GM12878 (cell line): ENCODE results near the gene HMGCR. TPM values are rescaled to one million over a fixed set of nuclear protein-coding genes. Genes with fewer than 3 reads are reported as not detected.
"Not testable (repeated sequence)": the region's sequence is repeated elsewhere in the genome, so short reads cannot be mapped to it uniquely, and the experiment has no call there.

Experiments used
- ATAC-seq: fragments of 200-7000 bp; cut with Tn5 transposase; 3 replicates; pipeline ENCODE4 v1.9.1; 2020; ENCODE audit warnings: mild to moderate bottlenecking, moderate library complexity
- BruUV-seq: library from RNA; stranded (reverse); fragments of 400-500 nt; replicated peaks from 2 replicates; lab custom pipeline; 2021; lab: Mats Ljungman, UMichigan
- CTCF ChIA-PET: fragments of 300-600 bp; sonication (Branson Sonifier 250); formaldehyde crosslinking; extraction: SDS; loops from one replicate; lab custom pipeline; 2021; ENCODE audit warnings: inconsistent platforms; lab: Yijun Ruan, JAX
- POLR2A ChIA-PET: fragments of 350-600 bp; formaldehyde crosslinking; extraction: SDS; loops from one replicate; lab custom pipeline; 2021; ENCODE audit warnings: inconsistent platforms; lab: Charles Lee
- RAD21 ChIA-PET: fragments of 300-600 bp; sonication (Branson Sonifier 250); formaldehyde crosslinking; loops from one replicate; lab custom pipeline; 2023; ENCODE audit warnings: antibody characterized with exemption; ENCODE audit not compliant: unreplicated experiment; lab: Charles Lee
- SMC1A ChIA-PET: fragments of 300-600 bp; sonication (Branson Sonifier 250); formaldehyde crosslinking; loops from one replicate; lab custom pipeline; 2023; ENCODE audit not compliant: unreplicated experiment, uncharacterized antibody; lab: Charles Lee
- DNase-seq: peaks from one replicate; pipeline ENCODE4 v3.0.0-alpha.2; 2011; ENCODE audit warnings: low read depth, low spot score
- FAIRE-seq: peaks from 3 replicates; lab custom pipeline; 2011; peaks lifted over from hg19 to GRCh38; lab: Jason Lieb, UNC
- H2AFZ ChIP-seq: 2 replicates; pipeline ENCODE4 v1.6.0; 2011; ENCODE audit warnings: low read depth, low read length, control low read depth; ENCODE audit not compliant: control insufficient read depth
- H3K27ac ChIP-seq: 2 replicates; pipeline ENCODE4 v1.5.1; 2011; ENCODE audit warnings: control low read depth; ENCODE audit not compliant: control insufficient read depth, insufficient read depth
- H3K27me3 ChIP-seq, 2 experiments: replicated peaks in 1 of 2; 2 replicates each; pipeline versions ENCODE4 v1.6.0 to v1.6.1; 2011; ENCODE audit warnings: low read length in 1 of 2; ENCODE audit not compliant: control insufficient read depth in 2 of 2, insufficient read depth in 2 of 2
- H3K36me3 ChIP-seq, 2 experiments: 2 replicates each; pipeline ENCODE4 v1.5.1; 2011; ENCODE audit warnings: low read length in 1 of 2; ENCODE audit not compliant: control insufficient read depth in 2 of 2, insufficient read depth in 2 of 2
- H3K4me1 ChIP-seq: 2 replicates; pipeline ENCODE4 v1.6.1; 2011; ENCODE audit warnings: mild to moderate bottlenecking, low read length, moderate library complexity, mixed read lengths; ENCODE audit not compliant: control insufficient read depth, insufficient read depth
- H3K4me2 ChIP-seq: 2 replicates; pipeline ENCODE4 v1.6.0; 2011; ENCODE audit warnings: control low read depth; ENCODE audit not compliant: control insufficient read depth, insufficient read depth
- H3K4me3 ChIP-seq: fragments of 200-600 bp; sonication (generic); 2 replicates; pipeline ENCODE4 v1.5.1; 2016
- H3K79me2 ChIP-seq: 2 replicates; pipeline ENCODE4 v1.6.0; 2011; ENCODE audit warnings: low read length; ENCODE audit not compliant: control insufficient read depth, insufficient read depth
- H3K9ac ChIP-seq: 2 replicates; pipeline ENCODE4 v1.8.0; 2011; ENCODE audit warnings: low read length, control low read depth, mixed read lengths; ENCODE audit not compliant: control insufficient read depth, insufficient read depth
- H3K9me3 ChIP-seq: replicated peaks from 3 replicates; pipeline ENCODE4 v1.5.1; 2011; ENCODE audit warnings: mild to moderate bottlenecking, low read length; ENCODE audit not compliant: control insufficient read depth, insufficient read depth
- H4K20me1 ChIP-seq: 2 replicates; pipeline ENCODE4 v1.6.0; 2011; ENCODE audit not compliant: control insufficient read depth, insufficient read depth
- ASH2L ChIP-seq: fragments of 300-600, 200-600 bp; sonication (generic); IDR thresholded peaks from 2 replicates; pipeline ENCODE4 v1.6.1; 2017; ENCODE audit warnings: low read depth, mild to moderate bottlenecking, borderline replicate concordance
- WGBS: methylation state at CpG from one replicate; pipeline ENCODE4 v1.1.6; 2016; ENCODE audit warnings: low lambda C conversion rate; ENCODE audit not compliant: insufficient replicate concordance, insufficient coverage; ENCODE audit errors: missing lambda C conversion rate; 5-methylcytosine and 5-hydroxymethylcytosine counted together
- in situ Hi-C: fragments of 300-500 bp; cut with MboI; formaldehyde crosslinking; loops from 9 replicates; pipeline ENCODE4 v1.14.3; 2018; ENCODE audit warnings: mixed read lengths
- intact Hi-C: fragments of 100-400 bp; cut with micrococcal nuclease; formaldehyde crosslinking; loops from one replicate; pipeline ENCODE4 v1.14.2; 2022; ENCODE audit not compliant: unreplicated experiment
- polyA plus RNA-seq, 11 experiments: library from polyadenylated mRNA; depleted of rRNA in 4 of 11; unstranded in 6 of 11; stranded (reverse) in 5 of 11; fragments of >200 nt; fragmentation: Nextera tagmentation in 4 of 11; fragmentation: Illumina TruSeq in 1 of 11; extraction: Ambion mirVana in 4 of 11; extraction: Trizol in 1 of 11; gene quantifications; 1 replicate in 1 of 11; 2 replicates in 10 of 11; pipeline versions ENCODE4 v1.2.1 to v1.2.3, GENCODE V29; 2011 to 2016; ENCODE audit warnings: inconsistent platforms in 2 of 11, missing spikeins in 2 of 11, low read depth in 1 of 11
- total RNA-seq, 4 experiments: library from RNA; depleted of rRNA in 3 of 4; stranded (reverse); fragments of >200 nt in 3 of 4; fragmentation: Illumina TruSeq in 1 of 4; extraction: Trizol in 1 of 4; gene quantifications; 2 replicates each; pipeline versions ENCODE4 v1.2.1 to v1.2.3, GENCODE V29; 2013 to 2021
- TF ChIP-seq, protein P1 (sequence below), 3 experiments: IDR thresholded peaks in 2 of 3; conservative IDR thresholded peaks in 1 of 3; 2 replicates each; pipeline ENCODE4 v1.5.1; 2011; ENCODE audit warnings: low read depth in 3 of 3, low read length in 3 of 3, mild to moderate bottlenecking in 3 of 3, control low read depth in 2 of 3, moderate library complexity in 2 of 3, inconsistent platforms in 1 of 3, mixed read lengths in 1 of 3; ENCODE audit not compliant: control insufficient read depth in 2 of 3, insufficient read depth in 1 of 3; ENCODE audit errors: extremely low read depth in 1 of 3

HMGCR gene
- total and polyA plus RNA-seq, 10 of the 15 experiments (the other 5 are each of a cell fraction or from before 2014, with no cell fraction given), result 30.8 to 119 (median 73.9) TPM

DNA sequence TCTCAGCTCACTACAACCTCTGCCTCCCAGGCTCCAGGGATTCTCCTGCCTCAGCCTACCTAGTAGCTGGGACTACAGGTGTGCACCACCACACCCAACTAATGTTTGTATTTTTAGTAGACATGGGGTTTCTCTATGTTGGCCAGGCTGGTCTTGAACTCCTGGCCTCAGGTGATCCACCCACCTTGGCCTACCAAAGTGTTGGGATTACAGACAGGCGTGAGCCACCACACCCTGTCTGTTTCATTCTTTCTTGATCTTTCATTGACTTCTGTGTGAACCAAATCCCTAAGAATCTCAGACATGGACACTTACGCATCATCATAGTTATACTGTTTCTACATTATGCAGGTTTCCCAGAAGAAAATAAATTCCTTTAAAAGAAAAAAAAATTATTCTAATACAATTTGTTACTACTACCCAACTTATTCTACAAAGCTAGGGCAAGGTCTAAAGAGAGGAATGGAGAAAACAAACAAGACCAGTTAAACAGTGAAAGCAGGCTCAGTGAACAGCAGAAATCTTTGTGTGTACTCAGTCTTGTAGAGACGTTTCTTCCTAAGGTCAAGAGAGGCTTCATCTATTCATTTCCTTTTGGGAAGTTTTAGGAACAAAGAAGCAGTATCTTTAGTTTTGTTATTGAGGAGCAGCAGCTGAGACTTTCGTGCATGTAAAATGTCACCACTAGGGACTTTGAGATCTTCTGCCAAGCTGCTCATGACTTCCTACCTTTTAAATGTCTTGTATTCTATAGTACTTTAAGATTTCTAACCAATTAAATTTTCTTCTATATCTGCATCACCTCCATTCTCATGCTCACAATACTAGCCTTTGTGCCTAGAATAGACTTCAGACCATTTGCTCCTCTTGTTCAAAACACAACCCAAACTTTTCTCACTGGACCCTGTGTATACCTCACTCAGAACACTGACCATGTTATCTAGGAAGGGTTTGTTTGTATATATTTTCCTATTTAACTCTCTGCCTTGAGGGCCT is 5.6 kb upstream of the HMGCR start:
- SMC1A ChIA-PET, result interaction anchor here (1.6 to 3.2 kb wide), 2 partner anchors 11 to 20 kb away, joined by 3 to 11 read pairs; no protein-coding TSS in a partner anchor
- WGBS, result 41% methylated on average over 4 of the region's 4 CpGs
- Histone ChIP-seq H3K4me3 (no peak overlapping the region), H3K9me3 (no peaks in the 10 kb centered on the region; the same call in 2 of the 3 replicates), H3K4me2 (no peak overlapping the region), H3K36me3 (no peaks in the 10 kb centered on the region), H3K27ac (no peak overlapping the region), H3K9ac (no peak overlapping the region), H3K27me3 (no peaks in the 10 kb centered on the region), H3K79me2 (no peaks in the 10 kb centered on the region; the same call in 1 of the 2 replicates), H4K20me1 (no peaks in the 10 kb centered on the region), H2AFZ (peak overlapping the region; percentile 41; the same call in 1 of the 2 replicates), H3K4me1 (no peaks in the 10 kb centered on the region)
- in situ Hi-C loops, result no loop called here
- BruUV-seq, result no TSS peak
- CTCF ChIA-PET, result interaction anchor here (1.8 to 2.3 kb wide), 2 partner anchors 37 to 95 kb away, joined by 3 to 8 read pairs; partner anchors contain the start of gene ANKRD31
- no peak for DNase-seq
- RAD21 ChIA-PET, result interaction anchor here (0.6 to 1.4 kb wide), 2 partner anchors 10 to 61 kb away, joined by 3 to 6 read pairs; no protein-coding TSS in a partner anchor
- FAIRE-seq, result no peak
- intact Hi-C loops, result no loop called here
- no peak for ATAC-seq
- POLR2A ChIA-PET, result interaction anchor here (0.8 to 1.6 kb wide), 3 partner anchors 8 to 343 kb away, joined by 3 to 5 read pairs (median 4); partner anchors contain the start of gene ANKRD31
- TF ChIP-seq, protein P1, sequence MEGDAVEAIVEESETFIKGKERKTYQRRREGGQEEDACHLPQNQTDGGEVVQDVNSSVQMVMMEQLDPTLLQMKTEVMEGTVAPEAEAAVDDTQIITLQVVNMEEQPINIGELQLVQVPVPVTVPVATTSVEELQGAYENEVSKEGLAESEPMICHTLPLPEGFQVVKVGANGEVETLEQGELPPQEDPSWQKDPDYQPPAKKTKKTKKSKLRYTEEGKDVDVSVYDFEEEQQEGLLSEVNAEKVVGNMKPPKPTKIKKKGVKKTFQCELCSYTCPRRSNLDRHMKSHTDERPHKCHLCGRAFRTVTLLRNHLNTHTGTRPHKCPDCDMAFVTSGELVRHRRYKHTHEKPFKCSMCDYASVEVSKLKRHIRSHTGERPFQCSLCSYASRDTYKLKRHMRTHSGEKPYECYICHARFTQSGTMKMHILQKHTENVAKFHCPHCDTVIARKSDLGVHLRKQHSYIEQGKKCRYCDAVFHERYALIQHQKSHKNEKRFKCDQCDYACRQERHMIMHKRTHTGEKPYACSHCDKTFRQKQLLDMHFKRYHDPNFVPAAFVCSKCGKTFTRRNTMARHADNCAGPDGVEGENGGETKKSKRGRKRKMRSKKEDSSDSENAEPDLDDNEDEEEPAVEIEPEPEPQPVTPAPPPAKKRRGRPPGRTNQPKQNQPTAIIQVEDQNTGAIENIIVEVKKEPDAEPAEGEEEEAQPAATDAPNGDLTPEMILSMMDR (IDR thresholded peaks at IDR 0.05 in 2 of 3, conservative IDR thresholded peaks at IDR 0.05 in 1 of 3; ENCODE audit: control insufficient read depth in 2 of 3, extremely low read depth in 1 of 3, insufficient read depth in 1 of 3, low read depth in 3 of 3, low read length in 3 of 3), result peak in 2 of 3 experiments; percentile 23 to 28; a peak in 2 of 6 replicates
- no peak for TF ChIP-seq ASH2L

DNA sequence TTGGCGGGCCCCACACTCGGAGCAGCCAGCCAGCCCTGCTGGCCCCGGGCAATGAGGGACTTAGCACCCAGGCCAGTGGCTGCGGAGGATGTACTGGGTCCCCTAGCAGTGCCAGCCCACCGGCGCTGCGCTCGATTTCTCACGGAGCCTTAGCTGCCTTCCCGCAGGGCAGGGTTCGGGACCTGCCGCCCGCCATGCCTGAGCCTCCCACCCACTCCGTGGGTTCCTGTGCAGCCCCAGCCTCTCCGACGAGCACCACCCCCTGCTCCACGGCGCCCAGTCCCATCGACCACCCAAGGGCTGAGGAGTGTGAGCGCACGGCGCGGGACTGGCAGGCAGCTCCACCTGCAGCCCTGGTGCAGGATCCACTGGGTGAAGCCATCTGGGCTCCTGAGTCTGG is 3.3 kb upstream of the HMGCR start:
- H3K9ac ChIP-seq, H3K4me2 ChIP-seq, H4K20me1 ChIP-seq, ATAC-seq, H3K36me3 ChIP-seq, H3K27ac ChIP-seq, H3K4me1 ChIP-seq, H3K9me3 ChIP-seq, in situ Hi-C loops, FAIRE-seq, H3K4me3 ChIP-seq, intact Hi-C loops, CTCF ChIA-PET, RAD21 ChIA-PET, POLR2A ChIA-PET, SMC1A ChIA-PET, BruUV-seq, H3K27me3 ChIP-seq, DNase-seq, H2AFZ ChIP-seq: not testable (repeated sequence)
- H3K79me2 ChIP-seq, result peaks cover 18% of the 10 kb centered on the region
- WGBS, result 92% methylated on average over 22 of the region's 23 CpGs

DNA sequence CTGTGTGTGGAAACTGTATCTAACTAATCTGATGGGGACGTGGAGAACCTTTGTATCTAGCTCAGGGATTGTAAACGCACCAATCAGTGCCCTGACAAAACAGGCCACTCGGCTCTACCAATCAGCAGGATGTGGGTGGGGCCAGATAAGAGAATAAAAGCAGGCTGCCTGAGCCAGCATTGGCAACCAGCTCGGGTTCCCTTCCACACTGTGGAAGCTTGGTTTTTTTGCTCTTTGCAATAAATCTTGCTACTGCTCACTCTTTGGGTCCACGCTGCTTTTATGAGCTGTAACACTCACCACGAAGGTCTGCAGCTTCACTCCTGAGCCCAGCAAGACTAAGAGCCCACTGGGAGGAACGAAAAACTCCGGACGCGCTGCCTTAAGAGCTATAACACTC is 2.6 kb upstream of the HMGCR start:
- POLR2A ChIA-PET, BruUV-seq, H3K27ac ChIP-seq, H3K27me3 ChIP-seq, CTCF ChIA-PET, H2AFZ ChIP-seq, intact Hi-C loops, H3K4me3 ChIP-seq, FAIRE-seq, H3K9ac ChIP-seq, SMC1A ChIA-PET, H3K4me1 ChIP-seq, in situ Hi-C loops, DNase-seq, H4K20me1 ChIP-seq, ATAC-seq, RAD21 ChIA-PET, H3K9me3 ChIP-seq, H3K4me2 ChIP-seq, H3K36me3 ChIP-seq: not testable (repeated sequence)
- 97% methylated on average over 9 of the region's 10 CpGs for whole genome bisulfite sequencing
- peaks cover 22% of the 10 kb centered on the region for H3K79me2 ChIP-seq
